ENCODE data around the gene LSS. TPM values are rescaled to one million over a fixed set of nuclear protein-coding genes. Genes with fewer than 3 reads are reported as not detected.
A peak's percentile ranks its signal among the peaks of the same experiment; 100 is the strongest.
"Not testable (repeated sequence)": the region's sequence is repeated elsewhere in the genome, so short reads cannot be mapped to it uniquely, and the experiment has no call there.

Gene LSS
- total and polyA plus RNA-seq, 8 donors, result 34.9 to 184 (median 54.5) TPM

DNA sequence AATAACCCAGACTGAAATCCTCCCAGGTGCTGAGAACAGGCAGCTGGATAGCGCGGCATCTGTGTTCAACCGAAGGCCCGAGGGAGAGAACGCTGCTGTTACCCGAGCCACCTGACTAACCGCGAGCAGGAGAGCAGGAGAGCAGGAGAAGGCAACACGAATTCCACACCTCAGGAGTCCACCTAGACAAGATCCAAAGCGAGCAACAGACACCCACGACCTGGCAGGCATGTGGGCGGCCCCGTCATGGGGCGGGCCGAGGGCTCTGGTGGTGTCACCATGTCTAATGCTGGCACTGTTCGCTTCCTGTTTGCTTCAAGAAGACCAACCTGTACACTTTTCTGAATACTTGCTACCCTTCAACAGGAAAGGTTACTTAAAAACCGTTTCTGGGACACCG is 23.4 kb downstream of the LSS start:
- Histone ChIP-seq H3K27me3 (no peaks in the 10 kb centered on the region), H3K9me3 (no peaks in the 10 kb centered on the region), H3K27ac (no peak overlapping the region), H3K36me3 (peaks cover 0 to 85% of the 10 kb centered on the region in 2 donors), H3K4me3 (no peak overlapping the region), H3K4me1 (no peaks in the 10 kb centered on the region)
- no peak for ATAC-seq
- peak in 1 of 4 donors; percentile 38 for DNase-seq
- TF ChIP-seq CTCF (IDR thresholded peaks at IDR 0.05), result no peak
- intact Hi-C loops (cut with DNase I), result no loop called here

- DNase-seq (no peak), ATAC-seq (no peak)
- no peaks in the 10 kb centered on the region for H3K4me1 ChIP-seq
- intact Hi-C loops (cut with DNase I), result no loop called here
- TF ChIP-seq CTCF (IDR thresholded peaks at IDR 0.05), result no peak
- no peak overlapping the region for H3K4me3 ChIP-seq
- no peaks in the 10 kb centered on the region for H3K9me3 ChIP-seq
- H3K27ac ChIP-seq, result peak overlapping the region; percentile 41 to 70
- peaks cover 0 to 80% of the 10 kb centered on the region in 2 donors for H3K36me3 ChIP-seq
- no peaks in the 10 kb centered on the region for H3K27me3 ChIP-seq
Measured at GRCh38 chr21:46203203-46203600, 25.4 kb downstream of the LSS start.

DNA sequence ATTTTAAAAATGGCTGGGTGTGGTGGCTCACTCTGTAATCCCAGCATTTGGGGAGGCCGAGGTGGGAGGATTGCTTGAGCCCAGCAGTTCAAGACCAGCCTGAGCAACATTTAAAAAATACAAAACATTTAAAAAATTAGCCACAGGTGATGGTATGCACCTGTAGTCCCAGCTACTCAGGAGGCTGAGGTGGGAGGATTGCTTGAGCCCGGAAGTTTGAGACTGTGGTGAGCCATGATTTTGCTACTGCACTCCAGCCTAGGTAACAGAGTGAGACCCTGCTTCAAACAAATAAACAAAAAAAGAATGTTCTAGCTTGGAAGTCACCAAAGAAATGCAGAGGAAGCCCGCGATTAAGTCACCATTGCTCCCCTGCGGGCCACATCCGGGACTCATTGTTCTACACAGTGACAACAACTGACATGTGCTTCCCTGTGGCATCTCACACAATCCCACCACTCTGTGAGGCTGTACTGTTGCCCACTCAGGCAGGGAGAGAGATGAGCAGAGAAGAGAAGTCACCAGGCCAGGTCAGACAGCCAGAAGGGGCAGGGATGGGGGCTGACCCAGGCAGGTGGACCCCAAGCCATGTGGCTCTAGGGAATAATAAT is 25.9 kb downstream of the LSS start:
- Histone ChIP-seq H3K27me3 (no peaks in the 10 kb centered on the region), H3K36me3 (peaks cover 0 to 80% of the 10 kb centered on the region in 2 donors), H3K9me3 (no peaks in the 10 kb centered on the region), H3K27ac (peak overlapping the region; percentile 41 to 70), H3K4me1 (no peaks in the 10 kb centered on the region), H3K4me3 (no peak overlapping the region)
- ATAC-seq, result no peak
- TF ChIP-seq CTCF (IDR thresholded peaks at IDR 0.05), result no peak
- no peak for DNase-seq
- intact Hi-C loops (cut with DNase I), result no loop called here

GRCh38 chr21:46200877-46201803 is 27.4 kb downstream of the LSS start:
- H3K36me3 ChIP-seq, result peaks cover 0 to 80% of the 10 kb centered on the region in 2 donors
- H3K9me3 ChIP-seq; H3K27me3 ChIP-seq; DNase-seq; intact Hi-C loops (cut with DNase I); H3K4me3 ChIP-seq; ATAC-seq; H3K27ac ChIP-seq; H3K4me1 ChIP-seq: not testable (repeated sequence)

GRCh38 chr21:46199436-46200373 is 28.9 kb downstream of the LSS start:
- Histone ChIP-seq H3K36me3 (peaks cover 0 to 80% of the 10 kb centered on the region in 2 donors), H3K4me1 (no peaks in the 10 kb centered on the region), H3K9me3 (no peaks in the 10 kb centered on the region), H3K27ac (no peak overlapping the region), H3K4me3 (no peak overlapping the region), H3K27me3 (no peaks in the 10 kb centered on the region)
- no peak for TF ChIP-seq CTCF (IDR thresholded peaks at IDR 0.05)
- no peak for ATAC-seq
- no peak for DNase-seq
- intact Hi-C loops (cut with DNase I), result no loop called here

Measured in left lung (tissue), 10 donors.